ENCODE measurements around the gene AP1S3. TPM values are rescaled to one million over a fixed set of nuclear protein-coding genes. Genes with fewer than 3 reads are reported as not detected.

The AP1S3 gene
- total RNA-seq, 1 donor from 2014 or later = 0.80 TPM

DNA sequence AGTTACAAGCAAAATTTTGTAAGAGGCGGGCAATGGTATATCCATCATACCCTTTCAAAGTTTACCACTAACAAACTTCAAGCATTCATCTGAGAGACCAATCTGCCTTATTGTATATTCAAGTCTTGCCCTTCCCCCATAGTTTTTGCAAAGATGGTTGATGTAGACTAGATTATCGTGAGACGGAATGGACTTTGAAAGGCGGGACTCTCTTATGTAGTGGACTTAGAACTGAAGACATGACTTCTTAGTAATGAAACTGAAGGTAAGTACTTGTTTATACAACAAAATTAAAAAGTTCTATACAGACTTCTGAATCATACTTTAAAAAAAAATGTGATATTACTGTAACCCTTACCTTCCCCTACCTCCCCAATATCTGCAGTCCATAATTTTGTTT, 10.4 kb downstream of the AP1S3 start:
- Mint-ChIP-seq H3K4me1 (ENCODE audit: unreplicated experiment) (no peaks in the 10 kb centered on the region), H3K4me3 (ENCODE audit: unreplicated experiment) (no peak overlapping the region), H3K27me3 (ENCODE audit: unreplicated experiment) (peaks cover 3% of the 10 kb centered on the region), H3K27ac (ENCODE audit: unreplicated experiment) (no peak overlapping the region), H3K9me3 (ENCODE audit: unreplicated experiment) (no peaks in the 10 kb centered on the region), H3K36me3 (ENCODE audit: low read depth, unreplicated experiment) (no peaks in the 10 kb centered on the region)
- no peak for DNase-seq (ENCODE audit: low spot score)
- TF ChIP-seq, protein P1, sequence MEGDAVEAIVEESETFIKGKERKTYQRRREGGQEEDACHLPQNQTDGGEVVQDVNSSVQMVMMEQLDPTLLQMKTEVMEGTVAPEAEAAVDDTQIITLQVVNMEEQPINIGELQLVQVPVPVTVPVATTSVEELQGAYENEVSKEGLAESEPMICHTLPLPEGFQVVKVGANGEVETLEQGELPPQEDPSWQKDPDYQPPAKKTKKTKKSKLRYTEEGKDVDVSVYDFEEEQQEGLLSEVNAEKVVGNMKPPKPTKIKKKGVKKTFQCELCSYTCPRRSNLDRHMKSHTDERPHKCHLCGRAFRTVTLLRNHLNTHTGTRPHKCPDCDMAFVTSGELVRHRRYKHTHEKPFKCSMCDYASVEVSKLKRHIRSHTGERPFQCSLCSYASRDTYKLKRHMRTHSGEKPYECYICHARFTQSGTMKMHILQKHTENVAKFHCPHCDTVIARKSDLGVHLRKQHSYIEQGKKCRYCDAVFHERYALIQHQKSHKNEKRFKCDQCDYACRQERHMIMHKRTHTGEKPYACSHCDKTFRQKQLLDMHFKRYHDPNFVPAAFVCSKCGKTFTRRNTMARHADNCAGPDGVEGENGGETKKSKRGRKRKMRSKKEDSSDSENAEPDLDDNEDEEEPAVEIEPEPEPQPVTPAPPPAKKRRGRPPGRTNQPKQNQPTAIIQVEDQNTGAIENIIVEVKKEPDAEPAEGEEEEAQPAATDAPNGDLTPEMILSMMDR (IDR thresholded peaks at IDR 0.05; ENCODE audit: unreplicated experiment) = no peak

DNA sequence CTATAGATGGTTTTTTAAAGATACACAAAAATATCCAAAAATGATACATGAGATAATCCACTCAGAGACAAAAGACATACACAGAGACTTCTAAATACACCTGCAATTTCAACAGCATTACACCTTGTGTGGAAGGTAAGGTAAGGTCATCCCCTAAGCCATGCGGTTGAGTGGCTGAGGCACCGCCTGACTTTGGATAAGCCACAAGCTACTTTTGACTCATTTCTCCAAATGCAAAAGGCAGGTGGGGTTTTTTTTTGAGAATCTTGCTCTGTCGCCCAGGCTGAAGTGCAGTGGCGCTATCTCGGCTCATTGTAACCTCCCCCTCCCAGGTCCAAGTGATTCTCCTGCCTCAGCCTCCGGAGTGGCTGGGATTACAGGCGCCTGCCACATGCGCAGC, 13.1 kb downstream of the AP1S3 start:
- Mint-ChIP-seq H3K27me3 (ENCODE audit: unreplicated experiment) (no peaks in the 10 kb centered on the region), H3K36me3 (ENCODE audit: low read depth, unreplicated experiment) (no peaks in the 10 kb centered on the region), H3K4me3 (ENCODE audit: unreplicated experiment) (no peak overlapping the region), H3K4me1 (ENCODE audit: unreplicated experiment) (no peaks in the 10 kb centered on the region), H3K27ac (ENCODE audit: unreplicated experiment) (no peak overlapping the region), H3K9me3 (ENCODE audit: unreplicated experiment) (no peaks in the 10 kb centered on the region)
- no peak for DNase-seq (ENCODE audit: low spot score)
- TF ChIP-seq, protein P1 (IDR thresholded peaks at IDR 0.05; ENCODE audit: unreplicated experiment) = no peak

DNA sequence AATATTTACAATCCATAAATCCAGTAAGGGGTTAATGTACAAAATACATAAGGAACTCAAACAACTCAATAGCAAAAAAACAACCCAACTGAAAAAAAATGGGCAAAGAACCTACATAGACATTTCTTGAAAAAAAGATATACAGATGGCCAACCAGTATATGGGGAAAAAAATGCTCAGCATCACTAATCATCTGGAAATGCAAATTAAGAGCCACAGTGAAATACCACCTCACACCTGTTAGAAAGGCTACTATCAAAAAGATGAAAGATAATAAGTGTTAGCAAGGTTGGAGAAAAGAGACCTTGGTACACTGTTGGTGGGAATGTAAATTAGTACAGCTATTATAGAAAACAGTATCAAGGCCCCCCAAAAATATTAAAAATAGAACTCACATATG, 14.6 kb downstream of the AP1S3 start:
- H3K4me1 Mint-ChIP-seq (ENCODE audit: unreplicated experiment) = no peaks in the 10 kb centered on the region
- no peak overlapping the region for H3K4me3 Mint-ChIP-seq (ENCODE audit: unreplicated experiment)
- no peaks in the 10 kb centered on the region for H3K36me3 Mint-ChIP-seq (ENCODE audit: low read depth, unreplicated experiment)
- no peak overlapping the region for H3K27ac Mint-ChIP-seq (ENCODE audit: unreplicated experiment)
- TF ChIP-seq, protein P1 (IDR thresholded peaks at IDR 0.05; ENCODE audit: unreplicated experiment) = no peak
- no peaks in the 10 kb centered on the region for H3K9me3 Mint-ChIP-seq (ENCODE audit: unreplicated experiment)
- H3K27me3 Mint-ChIP-seq (ENCODE audit: unreplicated experiment) = no peaks in the 10 kb centered on the region
- DNase-seq (ENCODE audit: low spot score) = no peak

DNA sequence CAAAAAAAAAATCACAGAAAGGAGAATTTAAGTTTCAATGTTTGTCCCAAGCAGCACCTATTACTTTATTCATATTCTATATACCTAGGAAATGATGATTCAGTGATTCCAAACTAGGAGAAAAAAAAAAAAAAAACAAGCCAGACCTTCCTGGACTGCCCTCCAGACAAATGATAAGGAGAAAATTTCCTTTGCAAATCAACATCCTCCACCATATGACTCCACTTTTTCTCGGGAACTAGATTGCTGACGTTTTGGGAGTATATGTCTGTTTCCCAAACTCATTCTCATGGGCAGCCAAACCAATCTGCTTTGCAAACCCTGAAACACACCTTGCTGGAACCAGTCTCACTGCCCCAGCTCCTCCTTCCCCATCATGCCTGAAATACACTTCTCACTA, 16.8 kb downstream of the AP1S3 start:
- no peak for DNase-seq (ENCODE audit: low spot score)
- no peaks in the 10 kb centered on the region for H3K9me3 Mint-ChIP-seq (ENCODE audit: unreplicated experiment)
- H3K27ac Mint-ChIP-seq (ENCODE audit: unreplicated experiment) = no peak overlapping the region
- no peaks in the 10 kb centered on the region for H3K27me3 Mint-ChIP-seq (ENCODE audit: unreplicated experiment)
- no peaks in the 10 kb centered on the region for H3K4me1 Mint-ChIP-seq (ENCODE audit: unreplicated experiment)
- no peaks in the 10 kb centered on the region for H3K36me3 Mint-ChIP-seq (ENCODE audit: low read depth, unreplicated experiment)
- TF ChIP-seq, protein P1 (IDR thresholded peaks at IDR 0.05; ENCODE audit: unreplicated experiment) = no peak
- no peak overlapping the region for H3K4me3 Mint-ChIP-seq (ENCODE audit: unreplicated experiment)

DNA sequence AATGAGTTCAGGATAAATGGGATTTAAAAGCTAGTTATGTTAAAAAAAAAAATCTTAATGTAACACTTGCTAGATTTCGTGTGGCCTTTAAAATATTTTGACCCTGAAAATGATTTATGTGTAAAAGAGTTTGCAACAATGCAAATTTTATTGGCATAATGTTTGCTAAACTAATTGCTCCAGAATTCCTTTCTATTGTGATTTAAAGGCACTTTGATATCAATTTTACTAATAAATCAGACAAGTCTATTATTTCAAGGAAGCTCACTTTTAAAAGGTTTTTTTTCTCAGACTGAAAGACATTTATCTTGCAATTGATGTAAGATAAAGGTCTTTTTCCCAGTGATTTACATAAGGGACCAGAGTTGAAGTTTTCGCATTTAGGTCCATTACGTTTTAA, 17.5 kb downstream of the AP1S3 start:
- TF ChIP-seq, protein P1 (IDR thresholded peaks at IDR 0.05; ENCODE audit: unreplicated experiment) = no peak
- H3K27ac Mint-ChIP-seq (ENCODE audit: unreplicated experiment) = no peak overlapping the region

More for the DNA sequence above, 17.5 kb downstream of the AP1S3 start:
- no peaks in the 10 kb centered on the region for H3K36me3 Mint-ChIP-seq (ENCODE audit: low read depth, unreplicated experiment)
- no peak for DNase-seq (ENCODE audit: low spot score)
- H3K4me1 Mint-ChIP-seq (ENCODE audit: unreplicated experiment) = no peaks in the 10 kb centered on the region
- no peak overlapping the region for H3K4me3 Mint-ChIP-seq (ENCODE audit: unreplicated experiment)
- no peaks in the 10 kb centered on the region for H3K27me3 Mint-ChIP-seq (ENCODE audit: unreplicated experiment)
- H3K9me3 Mint-ChIP-seq (ENCODE audit: unreplicated experiment) = no peaks in the 10 kb centered on the region

Measured in endothelial cell (in vitro differentiated cells).